Esophagus muscularis mucosa (tissue), 4 donors: ENCODE measurements around the gene USP22.

Experiments
- CTCF ChIP-seq, 3 experiments: fragments of 200-600 bp in 2 of 3; fragments of 450-650 bp in 1 of 3; sonication (generic) in 2 of 3; IDR thresholded peaks; one replicate each; pipeline ENCODE4 v1.5.1; 2017 to 2019; ENCODE audit warnings: antibody characterized with exemption in 3 of 3, mild to moderate bottlenecking in 2 of 3, moderate library complexity in 1 of 3
- EP300 ChIP-seq: sonication (generic); formaldehyde crosslinking; IDR thresholded peaks from one replicate; pipeline ENCODE4 v1.6.1; 2017; ENCODE audit warnings: antibody characterized with exemption
- POLR2A ChIP-seq: fragments of 450-650 bp; IDR thresholded peaks from one replicate; pipeline ENCODE4 v1.6.1; 2017; ENCODE audit warnings: antibody characterized with exemption, moderate library complexity, mild to moderate bottlenecking, low read depth

- TF ChIP-seq POLR2A: no peak
- no peak for TF ChIP-seq CTCF (IDR thresholded peaks at IDR 0.05)
- TF ChIP-seq EP300: no peak
These were observed 13.3 kb downstream of the USP22 start for GRCh38 chr17:21029515-21029914.
